Measurements from ENCODE around the gene TCF20.

TCF20 gene

GRCh38 chr22:42256930-42257329 is 13.5 kb downstream of the TCF20 start:
- peak; percentile 10 for DNase-seq

DNA sequence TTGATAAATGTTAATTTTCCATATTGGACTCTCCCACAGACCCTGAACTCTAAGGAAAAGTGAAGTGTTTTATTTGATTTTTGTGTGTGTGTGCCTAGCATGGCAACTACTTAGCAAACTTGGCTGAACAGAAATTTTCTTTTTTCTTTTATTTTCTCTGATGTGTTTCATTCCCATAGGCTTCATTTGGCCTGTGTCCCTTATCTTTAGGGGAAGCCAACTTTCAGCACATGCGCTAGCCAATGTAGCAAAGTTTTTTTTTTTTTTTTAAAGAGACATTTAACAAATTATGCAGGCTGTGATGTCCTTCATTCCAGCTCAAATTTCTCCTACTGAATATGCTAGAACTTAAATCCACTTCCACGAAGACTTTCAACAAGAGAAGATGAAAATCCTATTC is 14.2 kb downstream of the TCF20 start:
- DNase-seq, result no peak

GRCh38 chr22:42249831-42250230 is 20.6 kb downstream of the TCF20 start:
- DNase-seq, result no peak

- no peak for DNase-seq
These were observed 21.5 kb downstream of the TCF20 start for GRCh38 chr22:42248995-42249394.

GRCh38 chr22:42247596-42247995 is 22.9 kb downstream of the TCF20 start:
- no peak for DNase-seq

- DNase-seq, result no peak
These were observed 26.7 kb downstream of the TCF20 start for GRCh38 chr22:42243802-42244060.

- DNase-seq, result no peak
These were observed 33.6 kb downstream of the TCF20 start for GRCh38 chr22:42236848-42237247.

- DNase-seq, result no peak
These were observed 34.2 kb downstream of the TCF20 start for GRCh38 chr22:42236268-42236667.

GRCh38 chr22:42233879-42234278 is 36.6 kb downstream of the TCF20 start:
- DNase-seq, result no peak

DNA sequence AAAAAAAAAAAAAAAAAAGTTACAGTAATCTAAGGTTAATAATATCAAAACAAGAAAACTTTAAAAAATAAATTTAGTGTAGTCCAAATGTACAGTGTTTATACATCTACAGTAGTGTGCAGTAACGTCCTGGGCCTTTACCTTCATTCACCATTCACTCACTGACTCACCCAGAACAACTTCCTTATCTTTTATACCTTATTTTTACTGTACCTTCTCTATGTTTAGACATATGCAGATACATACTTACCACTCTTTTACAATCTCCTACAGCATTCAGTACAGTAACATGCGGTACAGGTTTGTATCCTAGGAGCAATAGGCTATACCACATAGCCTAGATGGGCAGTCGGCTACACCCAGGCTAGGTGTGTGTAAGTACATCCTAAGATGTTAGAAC is 38.5 kb downstream of the TCF20 start:
- DNase-seq, result no peak

DNA sequence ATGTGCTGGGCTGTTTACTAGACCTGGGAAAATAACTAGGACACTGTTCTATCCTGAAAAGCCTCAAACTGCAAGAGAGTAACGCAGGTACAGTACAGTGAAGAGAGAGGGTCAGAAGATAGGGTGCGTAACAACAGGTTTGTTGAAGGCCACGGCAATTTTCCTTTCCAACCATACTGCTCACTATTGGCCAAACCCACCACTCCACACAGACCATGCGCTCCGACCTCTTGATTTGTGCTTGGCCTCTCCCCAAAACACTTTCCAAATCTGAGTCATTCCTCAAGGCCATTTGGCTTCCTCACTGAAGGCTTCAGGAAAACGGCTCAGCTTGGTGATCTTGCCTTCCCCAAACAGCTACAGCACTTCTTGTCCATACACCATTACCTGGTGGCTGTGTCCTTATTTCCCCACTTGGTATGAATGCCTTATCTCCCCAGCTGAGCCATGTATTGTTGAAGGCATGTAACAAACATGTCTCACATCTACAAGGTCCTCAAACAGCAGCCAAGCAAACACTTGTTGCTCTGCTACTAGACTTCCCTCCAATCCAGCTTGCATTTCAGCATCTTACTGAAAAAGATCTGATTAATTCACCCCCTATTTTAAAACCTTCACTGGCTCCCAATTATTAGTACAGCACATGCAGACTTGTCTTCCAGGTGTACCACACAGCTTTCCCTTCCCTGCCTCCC is 40.9 kb downstream of the TCF20 start:
- DNase-seq, result peak; percentile 10

DNA sequence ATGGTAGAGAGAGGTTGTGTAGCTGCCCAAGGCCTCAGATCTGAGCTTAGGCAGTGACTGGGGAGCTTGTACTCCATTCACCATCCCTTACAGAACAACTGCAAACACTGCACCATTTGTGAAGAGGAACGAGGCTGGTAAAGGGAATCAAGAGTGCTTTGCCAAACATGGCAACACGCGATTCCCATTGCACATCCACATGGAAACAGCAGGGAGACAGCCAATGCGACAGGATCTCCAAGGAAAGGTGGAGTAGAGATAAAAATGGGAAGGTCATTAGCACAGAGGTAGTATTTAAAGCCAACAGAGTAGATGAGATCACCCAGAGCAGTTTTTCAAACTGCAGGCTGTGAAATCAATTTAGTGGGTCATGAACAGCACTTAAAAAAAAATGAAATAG is 42.0 kb downstream of the TCF20 start:
- no peak for DNase-seq

DNA sequence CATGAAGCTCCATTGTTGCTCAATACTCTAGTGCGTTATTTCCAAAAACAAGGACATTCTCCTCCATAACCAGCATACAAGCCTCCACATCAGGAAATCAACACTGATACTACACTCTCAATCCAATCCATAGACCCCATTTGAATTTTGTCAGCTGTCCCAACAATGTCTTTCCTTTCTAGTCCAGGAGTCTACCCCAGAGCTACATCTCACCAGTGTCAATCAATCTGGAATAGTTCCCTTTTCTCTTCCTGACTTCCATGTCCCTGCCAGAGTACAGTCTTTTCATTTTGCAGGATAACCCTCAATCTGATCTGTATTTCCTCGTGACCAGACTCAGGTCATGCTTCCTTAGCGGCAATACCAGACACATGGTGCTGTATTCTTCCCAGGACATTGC is 43.0 kb downstream of the TCF20 start:
- DNase-seq, result no peak

GRCh38 chr22:42225841-42226240 is 44.6 kb downstream of the TCF20 start:
- no peak for DNase-seq

- no peak for DNase-seq
These were observed 48.3 kb downstream of the TCF20 start for GRCh38 chr22:42222140-42222539.

Measured in fibroblast of skin of right biceps (primary cell).